Left ventricle myocardium inferior (tissue), 1 donor: ENCODE results near the gene WNT7B. TPM values are rescaled to one million over a fixed set of nuclear protein-coding genes. Genes with fewer than 3 reads are reported as not detected.

Experiments
- DNase-seq: peaks from one replicate; pipeline ENCODE4 v3.0.0-alpha.2; 2020
- H3K27ac ChIP-seq: fragments of 200-600 bp; replicated peaks from 2 replicates; pipeline ENCODE4 v1.8.0; 2021
- H3K27me3 ChIP-seq: fragments of 200-600 bp; 2 replicates; pipeline ENCODE4 v1.8.0; 2021; ENCODE audit warnings: low read depth
- H3K36me3 ChIP-seq: fragments of 200-600 bp; 2 replicates; pipeline ENCODE4 v1.8.0; 2021
- H3K4me1 ChIP-seq: fragments of 200-600 bp; 2 replicates; pipeline ENCODE4 v1.8.0; 2021
- H3K4me3 ChIP-seq: fragments of 200-600 bp; 2 replicates; pipeline ENCODE4 v1.8.0; 2021; ENCODE audit warnings: mild to moderate bottlenecking, moderate library complexity
- H3K9me3 ChIP-seq: fragments of 200-600 bp; replicated peaks from 2 replicates; pipeline ENCODE4 v1.8.0; 2021
- intact Hi-C: fragments of 100-400 bp; cut with micrococcal nuclease; formaldehyde crosslinking; loops from one replicate; pipeline ENCODE4 v1.11.0; 2022
- long read RNA-seq: library from polyadenylated mRNA; unstranded; transcript quantifications from one replicate; pipeline ENCODE4 v2.0.0, GENCODE V29; 2021
- total RNA-seq: library from RNA; stranded (reverse); fragmentation: NEBNext Ultra II Directional; extraction: Animal tissue kit (Norgen Biotek cat#: 25700); gene quantifications from one replicate; pipeline ENCODE4 v1.2.1, GENCODE V29; 2021
- TF ChIP-seq, protein P1 (sequence below): fragments of 200-600 bp; IDR thresholded peaks from 2 replicates; pipeline ENCODE4 v1.8.0; 2021; ENCODE audit warnings: antibody characterized with exemption, mild to moderate bottlenecking, borderline replicate concordance
- donor health status: DM: no; HTN: yes; CAD: no; lungs with severe emphysema.

WNT7B gene
- total RNA-seq, result not detected
- long read RNA-seq, result 0 reads

DNA sequence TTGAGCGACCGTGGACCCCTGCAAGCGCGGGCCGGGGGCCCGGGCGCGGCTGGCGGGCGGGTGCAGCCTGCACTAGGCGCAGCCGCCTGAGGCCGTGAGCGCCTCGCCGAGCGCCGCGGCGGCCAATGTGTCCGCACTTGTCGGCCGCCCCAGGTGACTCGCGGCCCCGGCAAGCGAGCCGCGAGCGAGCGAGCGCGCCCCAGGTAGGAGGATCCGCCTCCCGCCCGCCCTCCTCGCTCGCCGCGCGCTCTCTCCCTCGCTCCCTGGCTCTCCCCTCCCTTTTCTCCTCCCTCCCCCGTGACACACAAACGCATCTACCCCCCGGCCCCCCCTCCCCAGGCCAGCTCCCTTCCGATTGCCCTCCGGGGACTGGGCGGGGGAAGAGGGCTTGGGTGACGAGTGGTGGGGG is at the start of gene WNT7B:
WNT7B (minus strand) TSS at position 160 of the 409 bp plus-strand sequence. CDS start 408 bp downstream, outside the sequence.
- H3K4me1 ChIP-seq, result peaks cover 40% of the 10 kb centered on the region
- H3K27me3 ChIP-seq, result peaks cover 71% of the 10 kb centered on the region
- TF ChIP-seq, protein P1, sequence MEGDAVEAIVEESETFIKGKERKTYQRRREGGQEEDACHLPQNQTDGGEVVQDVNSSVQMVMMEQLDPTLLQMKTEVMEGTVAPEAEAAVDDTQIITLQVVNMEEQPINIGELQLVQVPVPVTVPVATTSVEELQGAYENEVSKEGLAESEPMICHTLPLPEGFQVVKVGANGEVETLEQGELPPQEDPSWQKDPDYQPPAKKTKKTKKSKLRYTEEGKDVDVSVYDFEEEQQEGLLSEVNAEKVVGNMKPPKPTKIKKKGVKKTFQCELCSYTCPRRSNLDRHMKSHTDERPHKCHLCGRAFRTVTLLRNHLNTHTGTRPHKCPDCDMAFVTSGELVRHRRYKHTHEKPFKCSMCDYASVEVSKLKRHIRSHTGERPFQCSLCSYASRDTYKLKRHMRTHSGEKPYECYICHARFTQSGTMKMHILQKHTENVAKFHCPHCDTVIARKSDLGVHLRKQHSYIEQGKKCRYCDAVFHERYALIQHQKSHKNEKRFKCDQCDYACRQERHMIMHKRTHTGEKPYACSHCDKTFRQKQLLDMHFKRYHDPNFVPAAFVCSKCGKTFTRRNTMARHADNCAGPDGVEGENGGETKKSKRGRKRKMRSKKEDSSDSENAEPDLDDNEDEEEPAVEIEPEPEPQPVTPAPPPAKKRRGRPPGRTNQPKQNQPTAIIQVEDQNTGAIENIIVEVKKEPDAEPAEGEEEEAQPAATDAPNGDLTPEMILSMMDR, result no peak
- intact Hi-C loops, result no loop called here
- H3K36me3 ChIP-seq, result no peaks in the 10 kb centered on the region
- DNase-seq, result no peak
- H3K27ac ChIP-seq, result no peak within 1 kb of the TSS
- peak within 1 kb of the TSS; percentile 75 for H3K4me3 ChIP-seq
- H3K9me3 ChIP-seq, result no peaks in the 10 kb centered on the region

DNA sequence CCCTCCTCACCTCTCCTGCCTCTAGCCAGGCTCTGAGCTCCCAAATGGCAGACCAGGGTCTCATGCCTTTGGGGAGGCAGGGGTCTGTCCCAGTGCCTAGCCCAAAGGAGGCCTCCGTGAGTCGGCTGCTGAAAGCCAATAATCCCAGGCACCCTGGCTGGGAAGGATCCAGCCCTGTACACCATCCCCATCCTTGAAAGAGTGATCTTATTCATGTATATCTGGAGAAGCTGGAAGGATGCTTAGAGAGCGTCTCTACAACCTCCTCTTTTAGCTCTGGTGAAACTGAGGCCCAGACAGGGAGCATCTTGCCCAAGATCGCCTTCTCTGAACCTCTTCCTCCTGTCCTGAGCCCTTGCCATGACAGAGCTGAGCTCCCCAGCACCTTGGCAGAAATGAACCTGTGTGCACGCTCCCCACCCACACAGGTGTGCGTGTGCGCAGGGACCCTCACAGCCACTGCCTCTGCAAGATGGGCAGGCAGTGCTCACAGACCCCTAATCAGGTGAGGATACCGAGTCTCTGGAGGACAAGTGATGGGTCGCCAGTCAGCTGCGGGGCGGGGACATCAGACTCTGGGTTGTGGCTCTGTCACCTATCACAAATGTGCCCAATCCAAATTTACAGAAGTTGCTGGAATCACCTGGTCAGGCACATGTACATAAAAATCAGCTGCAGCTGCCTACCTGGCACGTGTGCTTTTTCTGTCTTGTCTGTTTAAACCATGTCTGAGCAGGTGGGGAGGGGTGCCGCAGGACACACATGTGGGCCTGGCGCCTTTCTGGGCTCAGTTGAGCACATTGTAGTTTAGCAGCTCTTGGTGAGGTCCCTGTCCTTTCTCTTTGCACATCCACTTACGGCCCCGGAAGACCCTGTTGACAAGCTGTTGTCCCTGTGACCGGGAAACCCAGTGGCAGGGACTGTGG is 49.3 kb upstream of the WNT7B start:
- H3K9me3 ChIP-seq, result no peaks in the 10 kb centered on the region
- peaks cover 49% of the 10 kb centered on the region for H3K4me1 ChIP-seq
- intact Hi-C loops, result no loop called here
- peak overlapping the region; percentile 89 for H3K27ac ChIP-seq
- DNase-seq, result peak; percentile 11
- H3K27me3 ChIP-seq, result no peaks in the 10 kb centered on the region
- no peaks in the 10 kb centered on the region for H3K36me3 ChIP-seq
- TF ChIP-seq, protein P1, result no peak
- peak overlapping the region; percentile 68 for H3K4me3 ChIP-seq

GRCh38 chr22:46025225-46025972 is 48.4 kb upstream of the WNT7B start:
- intact Hi-C loops, result no loop called here

GRCh38 chr22:46024136-46024840 is 47.3 kb upstream of the WNT7B start:
- Histone ChIP-seq H3K9me3 (no peaks in the 10 kb centered on the region), H3K4me3 (no peak overlapping the region), H3K4me1 (peaks cover 37% of the 10 kb centered on the region), H3K36me3 (no peaks in the 10 kb centered on the region), H3K27me3 (no peaks in the 10 kb centered on the region), H3K27ac (peak overlapping the region; percentile 15)
- intact Hi-C loops, result no loop called here
- peak; percentile 12 for DNase-seq
- TF ChIP-seq, protein P1, result no peak

More at GRCh38 chr22:46025225-46025972, 48.4 kb upstream of the WNT7B start:
- DNase-seq, result peak; percentile 12
- Histone ChIP-seq H3K27me3 (no peaks in the 10 kb centered on the region), H3K4me1 (peaks cover 45% of the 10 kb centered on the region), H3K4me3 (no peak overlapping the region), H3K9me3 (no peaks in the 10 kb centered on the region), H3K27ac (no peak overlapping the region), H3K36me3 (no peaks in the 10 kb centered on the region)
- TF ChIP-seq, protein P1, result no peak

- H3K9me3 ChIP-seq, result no peaks in the 10 kb centered on the region
- no peaks in the 10 kb centered on the region for H3K36me3 ChIP-seq
- DNase-seq, result peak; percentile 15
- H3K27ac ChIP-seq, result no peak overlapping the region
- H3K4me3 ChIP-seq, result no peak overlapping the region
- TF ChIP-seq, protein P1, result no peak
- no peaks in the 10 kb centered on the region for H3K27me3 ChIP-seq
- intact Hi-C loops, result no loop called here
- H3K4me1 ChIP-seq, result peaks cover 31% of the 10 kb centered on the region
Measured at GRCh38 chr22:46023558-46023981, 46.6 kb upstream of the WNT7B start.
